ENCODE results near the gene ADAMTSL1.

DNA sequence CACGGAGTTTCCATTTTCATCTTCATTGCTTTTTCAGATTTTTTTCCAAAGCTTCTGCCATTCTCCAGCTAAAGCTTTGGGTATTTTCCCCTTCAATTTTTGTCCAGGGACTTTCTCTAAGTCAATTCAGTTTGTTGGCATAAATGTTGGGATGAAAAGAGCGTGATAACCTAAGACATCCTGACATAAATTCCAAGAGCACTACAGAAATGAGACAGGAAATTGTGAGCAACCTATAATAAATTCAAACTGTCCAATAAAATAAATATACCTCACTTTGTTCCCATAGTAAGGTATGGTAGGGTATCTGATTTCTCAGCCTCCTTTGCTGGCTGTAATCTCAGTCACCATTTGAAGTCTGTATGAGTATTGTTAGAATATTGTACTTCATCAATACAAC lies 8.4 kb downstream of the ADAMTSL1 start:
- no peak for TF ChIP-seq SP1 (IDR thresholded peaks at IDR 0.05)
- TF ChIP-seq FOXA1 (IDR thresholded peaks at IDR 0.05) = no peak
- TF ChIP-seq ARNT (IDR thresholded peaks at IDR 0.05) = no peak
- no peak for TF ChIP-seq FOXM1 (IDR thresholded peaks at IDR 0.05; ENCODE audit: borderline replicate concordance)
- TF ChIP-seq PKNOX1 (IDR thresholded peaks at IDR 0.05) = no peak
- TF ChIP-seq SUZ12 (IDR thresholded peaks at IDR 0.05) = no peak
- TF ChIP-seq TARDBP (IDR thresholded peaks at IDR 0.05) = no peak
- no peak for TF ChIP-seq HDGF (IDR thresholded peaks at IDR 0.05; ENCODE audit: borderline replicate concordance)
- no peak for TF ChIP-seq CTBP1 (IDR thresholded peaks at IDR 0.05; ENCODE audit: borderline replicate concordance)
- TF ChIP-seq ELF4 (IDR thresholded peaks at IDR 0.05) = no peak
- no peak for TF ChIP-seq FOXK2 (IDR thresholded peaks at IDR 0.05)
- TF ChIP-seq ZNF384 (IDR thresholded peaks at IDR 0.05) = no peak

Measured in HEK293T (cell line).